GM21825 (cell line): ENCODE measurements around the gene POU2AF2.
"Not testable (repeated sequence)": the region's sequence is repeated elsewhere in the genome, so short reads cannot be mapped to it uniquely, and the experiment has no call there.

ENCODE experiments used
- ATAC-seq: cut with Tn5 transposase; IDR thresholded peaks from one replicate; pipeline ENCODE4 v1.9.1; 2021; ENCODE audit warnings: mild to moderate bottlenecking, moderate library complexity; ENCODE audit not compliant: unreplicated experiment

POU2AF2 gene

GRCh38 chr11:111245425-111245824 is at the start of gene POU2AF2:
Gene POU2AF2 (plus strand): TSS chr11:111245725. CDS start chr11:111245854, 129 bp downstream.
- no peak for ATAC-seq

GRCh38 chr11:111200010-111200534 is 45.5 kb upstream of the POU2AF2 start:
- ATAC-seq, result no peak

GRCh38 chr11:111204211-111204610 is 41.3 kb upstream of the POU2AF2 start:
- ATAC-seq, result no peak

- no peak for ATAC-seq
These were observed 39.7 kb upstream of the POU2AF2 start for GRCh38 chr11:111205632-111206385.

- no peak for ATAC-seq
These were observed 39.1 kb upstream of the POU2AF2 start for GRCh38 chr11:111206472-111206871.

GRCh38 chr11:111207213-111207612 is 38.3 kb upstream of the POU2AF2 start:
- ATAC-seq, result no peak

GRCh38 chr11:111209543-111210355 is 35.8 kb upstream of the POU2AF2 start:
- ATAC-seq, result no peak

- ATAC-seq, result no peak
These were observed 32.3 kb upstream of the POU2AF2 start for GRCh38 chr11:111213256-111213655.

- no peak for ATAC-seq
These were observed 24.8 kb upstream of the POU2AF2 start for GRCh38 chr11:111220721-111221120.

GRCh38 chr11:111221208-111221607 is 24.3 kb upstream of the POU2AF2 start:
- no peak for ATAC-seq

GRCh38 chr11:111221936-111222335 is 23.6 kb upstream of the POU2AF2 start:
- ATAC-seq, result not testable (repeated sequence)

GRCh38 chr11:111222821-111223455 is 22.6 kb upstream of the POU2AF2 start:
- ATAC-seq, result not testable (repeated sequence)

- no peak for ATAC-seq
These were observed 19.6 kb upstream of the POU2AF2 start for GRCh38 chr11:111225881-111226280.

GRCh38 chr11:111229604-111230003 is 15.9 kb upstream of the POU2AF2 start:
- ATAC-seq, result no peak

- peak; percentile 11 for ATAC-seq
These were observed 15.4 kb upstream of the POU2AF2 start for GRCh38 chr11:111230122-111230465.

- ATAC-seq, result no peak
These were observed 13.7 kb upstream of the POU2AF2 start for GRCh38 chr11:111231836-111232235.

- ATAC-seq, result no peak
These were observed 9.1 kb upstream of the POU2AF2 start for GRCh38 chr11:111236383-111236782.

GRCh38 chr11:111237926-111238325 is 7.6 kb upstream of the POU2AF2 start:
- no peak for ATAC-seq

- ATAC-seq, result no peak
These were observed 1.4 kb downstream of the POU2AF2 start for GRCh38 chr11:111246956-111247355.

GRCh38 chr11:111250936-111251335 is 5.4 kb downstream of the POU2AF2 start:
- no peak for ATAC-seq

- no peak for ATAC-seq
These were observed 7.6 kb downstream of the POU2AF2 start for GRCh38 chr11:111253131-111253530.
